HG03139 (cell line): ENCODE results near the gene GUCD1.
A peak's percentile ranks its signal among the peaks of the same experiment; 100 is the strongest.
"Not testable (repeated sequence)": the region's sequence is repeated elsewhere in the genome, so short reads cannot be mapped to it uniquely, and the experiment has no call there.

Experiments
- ATAC-seq: cut with Tn5 transposase; IDR thresholded peaks from one replicate; pipeline ENCODE4 v1.9.1; 2021; ENCODE audit not compliant: unreplicated experiment

GUCD1 gene

DNA sequence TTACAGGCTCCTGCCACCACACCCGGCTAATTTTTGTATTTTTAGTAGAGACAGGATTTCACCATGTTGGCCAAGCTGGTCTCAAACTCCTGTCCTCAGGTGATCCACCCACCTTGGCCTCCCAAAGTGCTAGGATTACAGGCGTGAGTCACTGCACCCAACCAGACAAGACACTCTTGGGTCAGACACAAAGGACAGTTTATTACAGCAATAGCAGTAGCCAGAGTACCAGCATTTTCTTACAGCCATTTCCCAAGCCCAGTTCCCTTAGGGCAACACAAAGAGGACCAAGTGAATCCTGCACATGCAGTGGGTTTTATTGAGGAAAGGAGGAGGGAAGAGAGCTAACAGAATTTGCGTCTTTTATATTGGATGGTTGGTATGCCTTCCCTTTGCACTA is 24.0 kb downstream of the GUCD1 start:
- not testable (repeated sequence) for ATAC-seq

DNA sequence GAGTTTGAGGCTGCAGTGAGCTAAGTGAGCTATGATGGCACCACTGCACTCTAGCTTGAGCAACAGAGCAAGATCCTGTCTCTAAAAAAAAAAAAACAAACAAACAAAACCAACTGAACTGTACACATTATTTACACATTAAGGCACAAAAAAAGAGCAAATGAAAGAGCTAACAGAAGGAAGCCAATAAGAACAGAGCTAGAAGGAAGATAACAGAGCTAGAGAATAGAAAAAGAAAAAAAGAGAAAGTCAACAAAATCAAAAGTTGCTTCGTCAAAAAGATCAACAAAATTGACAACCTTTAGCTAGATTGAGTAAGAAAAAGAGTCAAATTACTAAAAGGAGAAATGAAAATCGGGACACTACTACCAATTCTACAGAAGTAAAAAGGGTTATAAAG is 25.0 kb downstream of the GUCD1 start:
- no peak for ATAC-seq

DNA sequence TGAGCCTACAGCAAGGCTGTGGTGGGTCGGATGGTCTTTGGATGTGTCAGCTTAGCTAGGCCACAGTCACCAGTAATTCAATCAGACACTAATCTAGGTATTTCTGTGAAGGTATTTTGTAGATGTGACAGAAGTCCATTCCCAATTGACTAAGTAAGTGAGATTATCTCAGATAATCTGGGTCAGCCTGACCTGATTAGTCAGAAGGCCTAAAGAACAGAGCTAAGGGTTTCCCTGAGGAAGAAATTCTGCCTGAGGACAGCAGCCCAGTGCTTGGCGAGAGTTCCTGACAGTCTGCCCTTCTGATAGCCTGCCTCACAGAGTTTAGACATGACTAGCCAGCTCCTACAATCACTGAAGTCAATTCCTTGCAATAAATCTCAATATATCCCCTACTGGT is 28.7 kb downstream of the GUCD1 start:
- ATAC-seq = no peak

DNA sequence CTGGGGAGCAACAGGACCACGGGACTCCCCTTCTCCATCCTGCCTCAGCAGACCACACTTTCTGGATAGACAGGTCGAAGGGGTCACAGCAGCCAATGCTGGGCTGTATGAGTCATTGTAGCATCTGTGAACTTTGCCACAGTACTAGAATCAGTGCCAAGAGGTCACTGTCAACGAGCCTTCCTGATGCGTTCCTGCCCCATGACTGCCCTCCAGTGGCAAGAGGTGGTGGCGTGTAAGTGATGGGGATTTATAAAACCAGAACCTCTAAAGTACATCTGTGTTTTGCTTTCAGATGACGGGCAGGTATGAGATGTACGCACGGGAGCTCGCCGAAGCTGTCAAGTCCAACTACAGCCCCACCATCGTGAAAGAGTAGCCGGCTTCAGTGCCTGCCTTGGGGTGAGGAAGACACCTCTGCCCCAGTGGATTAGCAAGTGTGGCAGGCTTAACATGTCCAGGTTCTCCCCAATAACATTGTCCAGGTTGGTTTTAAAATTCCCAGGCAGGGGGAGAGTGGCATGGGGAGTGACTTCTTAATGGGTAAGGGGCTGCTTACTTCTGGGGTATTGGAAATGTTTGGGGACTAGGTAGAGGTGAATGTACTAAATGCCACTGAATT is 29.4 kb downstream of the GUCD1 start:
- ATAC-seq = peak; percentile 74

DNA sequence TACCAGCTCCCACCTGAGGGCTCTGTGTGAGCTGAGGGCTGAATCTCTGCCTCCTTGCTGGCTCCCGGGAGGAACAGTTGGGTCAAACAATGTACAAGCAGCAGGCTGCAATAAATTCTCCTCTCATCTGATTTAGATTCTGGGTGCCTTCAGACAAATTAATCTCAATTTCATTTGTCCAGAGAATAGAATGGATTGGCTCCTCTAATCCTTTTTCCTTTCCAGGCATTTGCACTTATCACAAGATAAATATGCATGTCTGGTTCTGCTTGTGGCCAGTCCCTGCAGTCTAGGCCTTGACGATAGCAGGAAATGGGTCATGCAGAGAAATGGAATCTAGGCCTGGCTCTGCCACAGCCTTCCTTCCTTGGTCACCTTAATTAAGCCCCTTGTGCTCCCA is 31.1 kb downstream of the GUCD1 start:
- ATAC-seq = no peak

DNA sequence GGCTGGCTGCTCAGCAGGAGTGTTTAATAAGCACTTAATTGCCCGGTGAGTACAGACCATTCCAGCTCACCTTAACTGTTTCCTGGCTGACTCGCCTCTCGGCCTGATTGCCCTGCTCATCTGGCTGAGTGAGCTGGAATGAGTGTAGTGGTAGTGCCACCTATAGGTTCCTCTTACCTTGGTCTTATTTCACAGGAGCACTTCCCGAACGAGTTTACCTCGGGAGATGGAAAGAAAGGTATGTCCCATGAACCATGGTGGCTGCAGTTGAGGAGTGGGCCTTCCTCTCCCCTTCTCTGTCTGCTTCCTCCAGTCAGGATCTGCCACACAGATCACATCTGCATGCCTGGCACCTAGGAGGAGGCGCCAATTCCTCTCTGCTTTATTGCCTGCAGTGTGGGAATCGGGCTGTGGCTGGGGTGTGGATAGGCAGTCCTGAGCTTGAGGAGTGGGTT is 33.1 kb downstream of the GUCD1 start:
- no peak for ATAC-seq

DNA sequence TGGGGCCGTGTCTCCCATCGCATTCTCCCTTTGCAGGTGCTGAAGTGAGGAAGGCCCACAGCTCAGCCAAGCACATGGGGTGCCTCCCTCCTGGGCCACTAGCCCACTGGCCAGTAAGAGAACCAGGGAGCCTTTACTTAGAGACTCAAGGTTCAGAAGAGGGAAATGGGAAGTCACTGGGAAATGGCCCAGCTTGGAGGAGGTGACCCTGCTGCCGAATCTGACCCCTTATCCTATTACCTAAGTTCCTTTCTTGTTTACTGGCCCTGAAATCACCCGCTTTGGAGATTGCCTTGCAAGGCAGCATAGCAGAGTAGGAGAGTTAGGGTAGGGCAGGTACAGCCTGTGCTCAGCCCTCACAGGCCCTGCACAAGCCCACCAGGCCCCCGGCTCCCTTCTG is 35.4 kb downstream of the GUCD1 start:
- ATAC-seq = no peak

DNA sequence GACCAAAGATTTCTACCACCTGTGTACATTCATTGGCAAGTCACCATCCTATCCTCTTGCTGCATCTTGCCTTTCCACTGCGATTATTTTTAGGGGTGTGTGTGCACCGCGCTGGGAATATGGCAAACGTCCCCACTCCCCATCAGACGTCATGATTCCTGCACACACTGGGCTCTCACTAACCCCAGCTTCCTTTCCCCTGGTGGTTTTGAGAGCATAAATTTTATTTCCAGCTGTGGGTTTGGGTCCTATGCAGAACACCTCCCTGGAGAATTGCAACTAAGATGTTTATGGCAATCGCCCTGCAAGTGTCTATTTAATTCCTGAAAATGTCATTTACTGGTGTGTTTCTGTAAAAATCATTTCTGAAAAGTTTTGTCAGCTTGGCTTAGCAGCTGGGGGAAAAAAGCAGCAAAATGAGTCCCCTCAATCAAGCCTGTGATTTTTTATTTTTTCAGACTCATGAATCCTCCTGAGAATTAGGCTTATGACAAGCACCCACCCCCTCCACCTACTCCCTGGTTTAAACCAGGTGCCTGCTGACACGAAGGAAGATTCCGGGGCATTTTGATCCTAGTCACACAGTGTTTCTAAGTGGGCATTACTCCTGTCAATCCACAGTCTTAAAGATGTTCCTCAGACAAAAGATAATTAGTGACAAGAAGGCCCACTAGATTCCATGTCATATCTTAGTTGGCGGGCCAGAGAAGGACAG is 36.0 kb downstream of the GUCD1 start:
- ATAC-seq = no peak

DNA sequence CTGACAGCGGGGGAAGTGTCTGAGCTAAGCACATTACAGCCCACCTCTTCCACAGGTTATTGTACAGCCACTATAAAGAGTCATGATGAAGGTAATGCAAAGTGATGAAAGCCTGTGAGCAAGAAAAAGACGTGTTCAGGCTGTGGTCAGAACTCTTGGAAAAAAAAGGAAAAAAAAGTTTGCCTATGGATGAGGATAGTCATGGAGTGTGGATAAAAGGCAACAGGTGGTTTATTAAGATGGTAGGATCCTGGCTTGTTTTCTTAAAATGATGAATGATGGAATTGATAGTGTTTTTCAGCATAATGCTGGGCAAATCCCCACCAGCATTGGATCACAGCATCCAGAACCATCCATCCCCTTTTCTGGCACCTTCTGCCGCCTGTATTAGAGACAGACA is 36.7 kb downstream of the GUCD1 start:
- no peak for ATAC-seq

DNA sequence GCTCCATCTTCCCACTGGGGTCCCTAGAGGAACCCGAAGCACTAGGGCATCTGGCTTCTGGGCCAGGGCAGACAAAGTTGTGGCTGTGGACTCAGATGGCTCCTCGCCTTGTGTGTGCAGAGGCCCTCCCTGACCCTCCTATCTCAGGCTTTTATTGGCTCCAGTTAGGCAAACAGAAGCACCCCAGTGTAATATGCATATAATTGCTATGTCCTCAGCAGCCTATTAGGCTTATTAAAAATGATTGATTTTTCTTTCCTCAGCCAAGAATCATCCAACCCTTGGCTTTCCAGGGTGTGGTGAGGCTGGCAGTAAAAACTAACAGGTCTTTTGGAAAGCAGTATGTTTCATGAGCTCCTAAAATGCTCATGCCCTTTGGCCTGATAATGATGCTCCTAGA is 37.5 kb downstream of the GUCD1 start:
- ATAC-seq = no peak

DNA sequence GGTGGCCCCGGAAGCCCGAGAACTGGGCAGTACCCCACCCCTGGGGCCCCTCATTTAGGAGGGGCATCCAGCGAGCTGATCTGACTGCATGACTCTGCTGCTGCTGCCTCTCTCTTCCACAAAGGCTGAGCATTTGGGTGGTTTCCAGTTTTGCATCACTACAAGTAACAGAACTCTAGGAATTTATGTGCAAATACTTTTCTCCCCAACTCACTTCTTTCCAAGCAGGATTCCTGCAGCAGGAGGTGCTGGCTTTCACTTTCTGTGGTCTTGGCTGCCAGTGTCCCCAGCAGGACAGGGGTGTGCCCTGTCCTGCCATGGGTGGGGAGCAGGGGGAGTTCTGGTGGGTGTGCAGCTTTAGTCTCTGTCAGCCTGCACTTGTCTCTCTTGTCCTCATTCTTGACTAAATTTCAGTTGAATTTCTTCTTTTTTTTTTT is 38.6 kb downstream of the GUCD1 start:
- ATAC-seq = no peak

DNA sequence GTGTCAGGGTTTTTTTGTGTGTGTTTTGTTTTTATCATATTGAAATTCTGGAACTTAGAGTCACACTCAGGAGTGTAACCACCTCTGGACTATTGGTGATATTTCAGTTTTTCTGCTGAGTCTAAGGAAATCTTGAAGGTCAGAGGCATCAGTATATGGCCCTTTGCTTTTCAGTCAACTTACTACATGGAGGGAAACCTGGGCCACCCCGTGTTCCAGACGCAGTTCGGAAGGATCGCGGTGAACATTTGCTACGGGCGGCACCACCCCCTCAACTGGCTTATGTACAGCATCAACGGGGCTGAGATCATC is 40.0 kb downstream of the GUCD1 start:
- ATAC-seq = no peak

DNA sequence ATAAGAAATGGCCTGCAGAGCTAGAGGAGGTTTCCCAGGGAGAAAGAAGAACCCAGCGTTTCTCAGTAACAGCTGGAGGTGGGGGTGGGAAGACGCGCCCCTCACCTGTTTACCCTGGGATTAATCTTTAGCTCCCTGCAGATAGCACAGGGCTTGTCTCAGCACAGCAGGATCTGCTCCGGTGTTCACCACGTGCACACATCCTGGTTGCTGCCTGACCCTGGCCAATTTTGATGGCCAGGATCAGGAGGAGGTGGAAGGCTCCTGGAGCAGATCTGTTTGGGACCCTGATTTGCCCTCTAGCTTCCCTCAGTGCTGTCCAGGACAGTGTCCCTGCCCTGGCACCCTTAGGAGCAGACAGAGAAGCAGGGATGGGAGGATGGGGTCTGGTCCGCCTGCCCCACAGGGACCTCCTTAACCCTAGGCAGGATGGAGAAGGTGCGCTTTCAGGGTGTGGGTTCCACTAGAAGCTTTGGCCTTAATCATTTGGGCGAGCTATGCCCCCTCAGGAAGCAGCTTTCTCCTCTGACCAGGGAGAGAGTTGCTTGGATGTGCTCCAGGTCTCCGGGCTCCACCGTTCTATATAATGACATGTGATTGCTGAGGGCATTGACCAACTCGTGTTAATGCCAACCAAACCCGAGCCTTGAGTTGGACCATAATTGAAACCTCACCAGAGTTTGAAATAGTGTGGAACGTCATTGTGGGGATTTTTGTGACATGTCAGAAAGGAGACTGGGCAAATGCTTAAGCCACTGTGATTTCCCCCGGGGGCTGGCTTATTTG is 40.5 kb downstream of the GUCD1 start:
- ATAC-seq = no peak

DNA sequence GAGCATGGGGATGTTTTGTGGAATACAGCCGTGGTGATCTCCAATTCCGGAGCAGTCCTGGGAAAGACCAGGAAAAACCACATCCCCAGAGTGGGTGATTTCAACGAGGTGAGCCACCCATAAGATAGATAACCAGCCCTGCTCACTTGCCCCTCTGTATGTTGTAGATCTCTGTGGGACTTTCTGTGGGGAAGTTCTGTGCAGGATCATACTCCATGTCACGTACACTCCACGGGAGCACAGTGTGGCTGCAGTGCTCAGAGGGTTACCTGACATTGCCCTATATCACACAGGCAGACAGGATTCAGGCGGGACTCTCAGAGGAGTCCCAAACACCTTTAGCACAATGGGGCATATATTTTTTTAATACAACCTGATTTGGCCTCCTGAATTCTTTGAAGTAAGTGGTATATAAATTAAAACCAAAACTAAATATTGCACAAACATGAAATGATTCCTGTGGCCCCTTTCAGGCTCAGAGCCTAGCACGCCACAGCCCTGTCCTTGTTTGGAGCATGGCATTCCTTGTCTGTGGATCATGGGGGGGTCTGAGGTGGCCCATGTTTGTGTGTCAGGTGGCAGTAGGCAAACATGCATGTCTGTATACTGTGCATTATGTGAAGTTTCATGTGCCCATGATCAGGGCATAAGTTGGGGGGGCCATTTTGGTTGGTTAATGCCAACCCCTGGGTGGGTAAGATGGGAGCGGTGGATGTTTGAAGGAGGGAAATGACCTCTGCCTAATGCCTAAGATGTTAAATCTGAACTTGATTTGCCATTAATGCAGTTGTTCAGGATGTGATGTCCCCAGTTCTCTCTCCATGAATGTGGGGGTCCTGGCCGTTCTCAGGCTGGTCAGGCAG is 41.3 kb downstream of the GUCD1 start:
- no peak for ATAC-seq

DNA sequence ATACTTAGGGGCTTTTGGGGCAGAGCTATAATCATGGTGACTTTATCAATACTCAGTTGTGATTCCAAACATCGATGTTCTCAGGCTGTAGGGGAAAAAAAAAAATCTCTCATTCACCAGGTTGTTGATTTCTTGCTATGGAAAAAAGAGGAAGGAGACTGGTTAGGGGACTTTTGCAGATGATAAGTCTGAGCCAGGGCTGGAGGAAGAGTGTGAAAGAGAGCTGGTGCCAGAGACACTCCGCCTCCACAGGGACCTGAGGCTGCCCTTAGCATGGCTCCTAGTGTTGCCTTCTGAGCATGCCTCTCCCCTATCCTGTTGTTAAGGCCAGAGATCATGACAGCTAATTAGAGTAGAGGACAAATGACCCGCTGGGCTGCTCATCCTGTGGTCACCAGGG is 42.9 kb downstream of the GUCD1 start:
- no peak for ATAC-seq

DNA sequence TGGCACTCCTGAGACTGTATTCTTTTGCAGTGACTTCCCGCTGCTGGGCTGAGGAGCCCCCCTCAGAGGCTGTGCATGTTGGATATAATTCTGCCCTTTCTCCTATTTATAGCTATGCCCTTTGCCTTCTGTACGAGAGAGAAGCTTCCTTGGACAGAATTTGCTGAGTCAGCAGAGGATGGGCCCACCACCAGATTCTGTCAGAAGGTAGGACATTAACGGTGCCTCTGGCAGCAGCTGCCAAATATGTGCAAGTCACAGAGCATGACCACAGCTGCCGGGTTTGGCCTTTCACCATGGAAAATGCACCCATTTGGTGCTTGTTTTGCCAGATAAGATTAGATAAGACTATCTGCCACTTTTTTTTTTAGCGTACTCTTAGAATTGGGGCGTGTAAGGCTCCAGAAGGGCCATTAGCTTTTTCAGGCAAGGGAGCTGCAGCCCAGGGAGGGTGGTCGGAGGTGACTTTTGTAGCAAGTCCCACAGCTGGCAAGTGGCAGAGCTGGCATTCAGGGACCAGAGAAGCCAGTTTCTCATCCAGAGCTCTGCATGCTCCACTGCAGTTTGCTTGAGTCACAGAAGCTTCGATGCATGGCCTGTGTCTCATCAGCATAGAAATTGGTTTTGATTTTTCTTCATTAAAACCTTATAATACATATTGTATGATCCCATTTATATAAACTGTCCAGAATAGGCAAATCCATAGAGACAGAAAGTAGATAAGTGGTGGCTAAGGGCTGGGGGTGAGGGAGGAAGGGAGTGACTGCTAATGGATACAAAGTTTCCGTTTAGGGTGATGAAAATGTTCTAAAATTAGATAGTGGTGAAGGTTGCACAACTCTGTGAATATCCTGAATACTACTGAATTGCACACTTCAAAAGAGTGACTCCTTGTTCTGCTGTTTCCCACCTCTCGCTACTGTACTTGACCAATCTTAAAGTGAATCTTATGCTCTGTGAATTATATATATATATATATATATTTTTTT is 44.0 kb downstream of the GUCD1 start:
- no peak for ATAC-seq

DNA sequence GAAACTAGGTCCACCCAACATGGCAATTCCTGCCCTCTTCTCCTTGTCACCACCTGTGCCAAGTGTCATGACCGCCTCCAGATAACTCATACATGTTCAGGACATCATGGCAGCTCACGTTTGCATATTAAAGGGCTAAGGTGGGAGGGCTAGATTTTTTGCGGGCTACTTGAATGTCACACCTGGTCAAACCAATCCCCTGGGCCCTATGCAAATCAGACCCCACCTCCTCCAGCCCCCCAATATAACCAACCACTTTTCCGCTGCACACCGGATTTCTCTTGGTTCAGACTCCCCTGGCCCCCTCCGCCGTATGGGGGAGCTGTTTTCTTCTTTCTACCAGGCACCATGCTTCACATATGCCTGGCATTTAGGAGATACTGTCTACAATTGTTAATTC is 47.2 kb downstream of the GUCD1 start:
- no peak for ATAC-seq

DNA sequence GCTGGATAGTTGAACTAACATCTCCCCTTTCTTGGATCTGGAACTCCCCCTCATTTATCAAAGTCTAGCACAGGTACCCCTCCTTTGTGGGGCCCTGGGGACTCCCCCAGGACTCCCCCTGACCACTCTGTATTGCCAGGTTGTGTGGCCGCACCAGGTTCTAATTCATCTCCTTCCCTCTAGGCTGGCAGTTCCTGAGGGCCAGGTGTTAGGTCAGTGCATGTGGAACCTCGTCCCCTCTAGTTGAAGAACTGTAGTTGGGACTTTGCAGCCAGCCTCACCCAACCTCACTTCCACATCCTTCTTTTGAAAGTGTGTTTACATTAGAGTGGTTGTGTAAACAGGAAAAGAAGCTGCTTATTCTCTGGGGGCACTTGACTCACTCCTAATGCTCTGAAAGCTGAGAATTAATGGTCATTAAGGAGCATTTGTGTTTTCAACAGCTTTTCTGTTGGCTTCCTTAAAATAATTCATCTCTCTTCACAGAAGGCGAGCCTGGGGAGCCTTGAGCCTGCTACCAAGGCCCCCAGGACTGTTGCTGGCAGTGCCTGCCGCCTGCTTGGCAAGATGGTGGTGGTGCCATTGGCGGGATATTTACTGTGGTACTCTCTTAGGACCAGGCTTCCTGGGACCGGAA is 48.0 kb downstream of the GUCD1 start:
- no peak for ATAC-seq

DNA sequence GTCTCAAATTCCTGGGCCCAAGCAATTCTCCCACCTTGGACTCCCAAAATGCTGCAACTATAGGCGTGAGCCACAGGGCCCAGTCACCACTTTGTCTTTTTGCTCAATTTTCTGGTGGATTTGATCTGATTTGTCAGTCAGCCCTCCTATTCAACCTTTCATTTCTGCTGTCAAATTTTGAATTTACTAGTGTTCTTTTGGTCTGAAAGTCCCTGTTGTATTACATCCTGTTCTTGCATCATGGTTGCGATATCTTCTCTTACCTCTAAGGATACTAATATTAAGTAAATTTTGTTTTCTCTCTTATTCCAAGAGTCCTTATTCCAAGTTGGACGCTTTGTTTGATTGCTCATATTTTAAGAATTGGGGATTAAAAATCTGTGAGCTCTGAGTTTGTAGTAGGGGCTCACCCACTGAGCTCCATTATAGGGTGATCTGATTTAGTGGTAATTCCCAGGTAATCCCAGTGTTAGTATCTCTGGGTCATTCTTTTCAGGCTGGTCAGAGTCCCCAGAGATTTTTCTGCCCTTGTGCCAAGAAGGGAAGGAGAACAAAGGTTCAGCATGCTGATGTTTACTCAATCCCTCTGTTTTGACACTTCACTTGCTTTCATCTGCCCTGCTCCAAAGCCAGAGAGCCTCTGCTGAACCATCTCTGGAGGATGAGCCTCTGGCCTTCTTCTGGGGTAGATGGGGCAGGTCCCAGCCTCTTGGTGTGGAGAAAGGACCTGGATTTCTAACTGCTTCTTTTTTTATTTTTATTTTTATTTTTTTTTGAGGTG is 49.8 kb downstream of the GUCD1 start:
- ATAC-seq = no peak
